Iris pigment epithelial cell (primary cell): ENCODE data around the gene TPPP2.
A peak's percentile ranks its signal among the peaks of the same experiment; 100 is the strongest.
"Not testable (repeated sequence)": the region's sequence is repeated elsewhere in the genome, so short reads cannot be mapped to it uniquely, and the experiment has no call there.

ENCODE experiments used
- DNase-seq: peaks from one replicate; pipeline ENCODE4 v3.0.0-alpha.2; 2011; ENCODE audit warnings: low read depth

Gene TPPP2

DNA sequence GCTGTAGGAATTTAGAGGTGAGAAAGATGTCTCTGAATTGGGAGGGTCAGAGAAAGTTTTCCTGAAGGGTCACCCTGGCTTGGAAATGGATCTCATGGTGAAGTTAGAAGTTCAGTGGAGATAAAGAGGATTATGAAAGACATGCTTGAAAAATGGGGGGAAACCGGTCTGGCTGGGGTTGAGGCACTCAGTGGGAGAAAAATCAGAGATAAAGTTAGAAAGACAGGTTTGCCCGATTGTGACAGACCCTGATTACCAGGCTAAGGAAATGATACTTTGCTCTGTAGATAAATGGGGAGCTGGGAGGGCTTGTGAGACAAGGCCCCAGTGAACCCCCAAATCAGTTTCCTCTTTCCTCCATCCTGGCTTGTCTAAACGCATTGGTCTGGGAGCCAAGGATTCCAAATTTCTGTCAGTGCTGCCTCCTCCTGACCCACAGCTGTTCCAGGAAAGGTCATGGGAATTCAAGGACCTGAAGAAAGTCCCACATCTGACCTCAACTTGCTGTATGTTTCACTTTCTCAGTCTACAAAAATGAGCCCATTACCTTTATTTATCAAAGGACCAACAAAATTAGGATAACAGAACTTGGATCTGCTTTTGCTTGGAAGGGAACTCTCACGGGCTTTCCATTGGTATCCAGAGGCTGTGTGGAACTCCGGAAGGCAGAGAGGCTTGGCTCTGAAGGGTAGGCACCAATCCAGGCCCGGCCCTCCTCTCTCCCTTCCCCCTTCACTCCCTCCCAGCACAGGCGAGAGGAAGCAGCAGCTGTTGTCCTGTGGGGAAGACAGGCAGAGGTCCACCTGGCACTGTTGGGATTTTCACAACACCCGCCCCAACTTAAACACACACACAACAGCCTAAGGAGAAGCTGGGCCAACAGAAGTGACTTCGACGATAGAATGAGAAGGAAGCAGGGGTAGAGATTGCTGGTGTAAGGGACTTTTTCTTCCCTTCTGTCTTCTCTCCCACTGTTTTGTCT lies 8.7 kb downstream of the TPPP2 start:
- DNase-seq = peak; percentile 23

DNA sequence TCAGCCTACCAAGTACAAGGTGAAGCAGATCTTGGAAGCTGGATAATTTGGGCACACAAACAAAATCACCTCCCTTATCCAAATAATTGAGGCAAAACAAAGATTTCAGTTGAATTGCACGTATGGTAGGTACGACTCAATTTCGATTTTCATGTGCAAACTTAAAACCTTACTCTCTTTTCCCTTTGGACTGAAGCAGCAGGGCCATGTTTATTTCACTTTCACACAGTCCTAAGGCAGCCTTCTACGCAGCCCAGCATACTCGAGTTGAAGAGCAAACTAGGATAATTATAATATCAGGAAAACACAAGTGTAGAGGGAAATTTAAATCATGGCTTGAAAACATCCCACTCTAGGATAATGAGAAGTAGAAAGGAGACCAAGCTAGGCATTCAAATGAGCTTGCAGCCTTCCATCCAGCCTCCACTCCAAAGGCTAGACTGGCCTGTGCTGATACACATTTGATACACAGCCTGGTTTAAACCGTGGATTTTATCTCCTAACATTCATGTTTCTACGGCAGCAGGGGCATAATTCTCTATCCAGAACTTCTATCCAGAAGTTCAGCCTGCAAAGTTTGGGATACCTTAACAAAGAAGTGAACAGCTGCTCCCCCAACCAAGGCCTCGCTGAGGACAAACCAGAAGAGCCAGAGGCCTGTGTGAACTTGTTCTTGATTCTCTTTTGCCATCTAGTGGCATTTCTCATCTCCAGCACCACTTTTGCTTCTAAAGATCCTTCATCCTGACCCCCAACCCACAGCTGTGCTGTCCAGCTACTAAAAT lies 9.8 kb downstream of the TPPP2 start:
- peak; percentile 65 for DNase-seq

DNA sequence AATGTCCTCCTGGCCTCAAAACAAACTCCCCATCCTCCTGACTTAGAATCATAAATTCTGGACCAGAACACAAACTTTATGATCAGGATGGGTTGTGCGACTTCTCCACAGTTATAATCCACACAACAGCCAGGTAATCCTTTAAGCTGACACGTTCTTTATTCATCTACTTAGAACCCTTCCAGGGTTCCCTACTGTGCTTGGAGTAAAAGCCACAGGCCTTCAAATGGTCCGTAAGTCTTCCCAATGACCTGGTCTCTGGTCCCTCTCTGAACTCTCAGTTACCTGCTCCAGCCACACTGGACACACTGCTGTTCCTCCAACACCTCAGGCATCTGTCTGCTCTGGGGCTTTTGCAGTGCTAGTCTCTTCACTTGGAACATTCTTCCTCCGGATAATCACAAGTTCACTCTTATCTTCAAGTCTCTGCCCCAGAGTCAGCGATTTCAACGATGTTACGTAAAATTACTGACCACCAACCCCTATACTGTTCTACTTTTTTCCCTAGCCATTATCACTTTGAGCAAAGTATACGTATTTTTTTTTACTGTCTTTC lies 10.4 kb downstream of the TPPP2 start:
- no peak for DNase-seq

DNA sequence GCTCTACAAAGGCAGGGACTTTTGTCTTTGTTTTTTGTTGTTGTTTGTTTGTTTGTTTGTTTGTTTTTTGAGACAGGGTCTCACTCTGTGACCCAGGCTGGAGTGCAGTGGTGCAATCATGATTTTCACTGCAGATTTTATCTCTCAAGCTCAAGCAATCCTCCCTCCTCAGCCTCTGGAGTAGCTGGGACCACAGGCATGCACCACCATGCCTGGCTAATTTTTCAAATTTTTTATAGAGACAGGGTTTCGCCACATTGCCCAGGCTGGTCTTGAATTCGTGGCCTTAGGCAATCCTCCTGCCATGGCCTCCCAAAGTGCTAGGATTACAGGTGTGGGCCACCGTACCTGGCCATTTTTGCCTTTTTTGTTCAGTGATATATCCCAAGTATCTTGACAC lies 10.9 kb downstream of the TPPP2 start:
- DNase-seq = not testable (repeated sequence)

DNA sequence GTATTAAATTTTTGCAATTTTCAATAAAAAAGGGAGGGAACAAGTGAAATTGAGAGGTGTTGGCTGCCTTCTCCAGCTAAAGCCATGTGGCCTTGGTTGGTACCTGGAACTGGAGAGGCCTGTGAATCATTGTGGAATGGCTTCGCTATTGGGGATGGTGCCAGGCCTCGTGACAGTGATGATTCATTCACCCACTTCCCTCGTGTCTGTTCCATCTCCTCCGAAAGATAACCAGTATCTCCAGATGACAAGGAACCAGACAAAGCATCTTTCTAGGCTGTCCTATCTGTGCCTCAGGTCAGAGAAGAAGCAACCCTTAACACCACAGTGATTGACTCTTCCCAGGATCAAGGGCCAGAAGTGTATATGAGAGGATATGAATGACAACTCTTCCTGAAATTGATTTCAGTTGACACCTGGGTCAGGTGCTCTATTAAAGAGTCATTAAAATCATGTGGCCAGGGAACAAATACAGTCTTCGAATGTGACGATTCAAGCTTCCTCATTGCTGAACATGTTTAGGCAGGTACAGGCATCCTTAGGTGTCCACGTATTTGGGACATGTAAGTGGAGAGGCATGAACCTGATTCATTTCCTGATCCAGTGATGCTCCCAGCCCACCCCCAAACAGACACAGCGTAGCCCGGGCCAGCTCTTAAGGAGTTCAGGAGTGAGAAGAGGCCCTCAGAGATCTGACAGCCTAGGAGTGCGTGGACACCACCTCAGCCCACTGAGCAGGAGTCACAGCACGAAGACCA lies 11.8 kb downstream of the TPPP2 start, which contains the start of gene RNASE7:
Gene RNASE7, plus strand, starts transcription at position 687 of the 758 bp plus-strand sequence. CDS start 631 bp downstream, outside the sequence.
- DNase-seq = peak; percentile 63

DNA sequence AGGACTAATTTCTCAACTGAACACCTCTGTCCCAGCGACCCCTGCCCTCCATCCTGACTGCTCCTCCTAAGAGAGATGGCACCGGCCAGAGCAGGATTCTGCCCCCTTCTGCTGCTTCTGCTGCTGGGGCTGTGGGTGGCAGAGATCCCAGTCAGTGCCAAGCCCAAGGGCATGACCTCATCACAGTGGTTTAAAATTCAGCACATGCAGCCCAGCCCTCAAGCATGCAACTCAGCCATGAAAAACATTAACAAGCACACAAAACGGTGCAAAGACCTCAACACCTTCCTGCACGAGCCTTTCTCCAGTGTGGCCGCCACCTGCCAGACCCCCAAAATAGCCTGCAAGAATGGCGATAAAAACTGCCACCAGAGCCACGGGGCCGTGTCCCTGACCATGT lies 12.9 kb downstream of the TPPP2 start:
- DNase-seq = no peak

DNA sequence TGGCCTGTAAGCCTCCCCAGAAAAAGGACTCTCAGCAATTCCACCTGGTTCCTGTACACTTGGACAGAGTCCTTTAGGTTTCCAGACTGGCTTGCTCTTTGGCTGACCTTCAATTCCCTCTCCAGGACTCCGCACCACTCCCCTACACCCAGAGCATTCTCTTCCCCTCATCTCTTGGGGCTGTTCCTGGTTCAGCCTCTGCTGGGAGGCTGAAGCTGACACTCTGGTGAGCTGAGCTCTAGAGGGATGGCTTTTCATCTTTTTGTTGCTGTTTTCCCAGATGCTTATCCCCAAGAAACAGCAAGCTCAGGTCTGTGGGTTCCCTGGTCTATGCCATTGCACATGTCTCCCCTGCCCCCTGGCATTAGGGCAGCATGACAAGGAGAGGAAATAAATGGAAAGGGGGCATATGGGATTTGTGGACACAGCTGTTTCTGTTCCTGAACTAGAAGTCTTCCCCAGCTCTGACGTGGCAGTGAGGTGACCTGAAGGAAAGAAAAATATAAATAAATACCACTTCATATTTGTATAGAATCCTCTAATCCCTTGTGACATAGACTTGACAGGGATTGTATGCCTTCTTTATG lies 13.5 kb downstream of the TPPP2 start:
- DNase-seq = no peak

DNA sequence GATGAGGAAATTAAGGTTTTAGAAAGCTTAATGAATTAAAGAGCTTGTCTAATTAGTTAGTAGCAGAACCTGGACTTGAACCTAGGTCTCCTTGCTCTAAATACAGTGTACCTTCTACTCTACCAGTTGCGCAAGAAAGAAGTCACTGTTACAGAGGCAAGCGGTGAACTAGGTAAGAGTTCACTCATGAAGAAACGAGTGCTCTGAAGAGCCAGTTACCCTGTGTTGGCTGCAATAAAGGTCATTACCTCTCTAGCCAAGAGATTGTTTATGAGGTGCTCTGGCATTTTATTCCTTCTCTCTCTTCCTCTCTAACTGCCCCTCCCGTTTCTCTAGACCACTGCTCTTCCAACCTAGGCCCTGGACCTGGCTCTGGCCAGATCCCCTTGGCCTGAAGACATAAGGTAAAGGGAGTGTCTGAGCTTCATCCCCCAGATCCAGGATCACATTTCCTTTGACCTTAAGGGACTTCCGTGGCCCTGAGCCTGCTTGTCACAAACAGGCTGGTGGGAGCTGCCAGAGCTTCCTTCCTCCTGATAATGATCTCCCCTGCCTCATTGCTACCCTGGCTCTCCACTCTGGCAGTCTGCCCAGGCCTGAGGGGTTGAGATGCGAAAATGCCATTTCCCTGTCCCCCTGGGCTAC lies 14.1 kb downstream of the TPPP2 start:
- DNase-seq = no peak

DNA sequence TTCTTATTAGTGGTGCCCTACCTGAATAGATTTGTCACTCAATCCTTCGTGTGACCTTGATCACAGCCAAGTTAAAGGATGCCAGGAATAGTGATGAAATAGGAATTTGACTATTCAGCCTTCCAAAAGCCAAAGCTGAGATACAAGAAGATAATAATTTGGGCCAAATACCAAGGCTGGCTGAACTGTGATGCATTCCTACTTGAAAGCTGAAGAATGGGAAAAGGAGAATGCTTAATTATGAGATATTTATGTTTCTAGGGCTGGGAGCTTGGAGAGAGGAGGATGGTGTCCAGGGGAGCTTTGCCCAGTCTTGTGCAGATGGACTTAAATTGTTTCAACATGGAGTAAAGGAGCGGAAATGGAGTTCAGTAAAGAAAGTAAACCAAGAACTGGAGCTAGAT lies 17.4 kb downstream of the TPPP2 start:
- DNase-seq = no peak

DNA sequence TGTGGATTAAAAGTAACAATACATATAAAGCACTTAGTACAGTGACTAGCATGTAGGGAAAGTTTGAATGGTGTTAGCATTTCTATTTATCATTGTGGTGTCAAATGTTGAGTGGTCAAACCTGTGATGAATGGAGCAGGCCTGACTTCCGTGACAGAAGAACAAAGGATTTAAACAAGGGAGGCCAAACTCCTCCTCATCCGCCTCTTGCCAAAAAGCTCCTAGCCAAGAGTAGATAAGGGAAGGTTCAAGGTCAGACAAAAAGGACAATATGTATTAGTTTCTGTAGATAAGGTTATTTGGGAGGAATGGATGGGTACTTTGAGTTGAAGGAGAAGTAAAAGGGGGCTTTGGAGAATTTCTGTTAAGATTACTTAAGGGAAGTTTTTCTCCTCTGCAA lies 18.6 kb downstream of the TPPP2 start:
- DNase-seq = no peak

DNA sequence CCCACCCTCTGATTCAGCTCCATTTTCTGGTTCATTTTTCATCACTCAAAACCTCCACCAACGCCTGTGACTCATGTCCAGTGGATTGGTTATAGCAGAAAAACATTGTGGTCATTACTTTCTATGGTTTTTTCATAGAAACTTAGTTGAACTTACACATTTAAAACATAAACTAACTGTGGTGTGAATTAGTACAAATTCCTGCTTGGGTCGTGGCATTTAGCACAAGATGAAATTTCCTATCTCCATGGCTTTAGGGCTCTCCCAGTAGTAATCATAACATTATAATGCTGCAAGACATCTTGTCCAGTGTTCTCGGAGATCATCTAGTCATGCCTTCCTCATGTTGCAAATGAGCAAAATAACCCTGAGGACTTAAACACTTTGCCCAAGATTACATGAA lies 19.3 kb downstream of the TPPP2 start:
- DNase-seq = peak; percentile 59

DNA sequence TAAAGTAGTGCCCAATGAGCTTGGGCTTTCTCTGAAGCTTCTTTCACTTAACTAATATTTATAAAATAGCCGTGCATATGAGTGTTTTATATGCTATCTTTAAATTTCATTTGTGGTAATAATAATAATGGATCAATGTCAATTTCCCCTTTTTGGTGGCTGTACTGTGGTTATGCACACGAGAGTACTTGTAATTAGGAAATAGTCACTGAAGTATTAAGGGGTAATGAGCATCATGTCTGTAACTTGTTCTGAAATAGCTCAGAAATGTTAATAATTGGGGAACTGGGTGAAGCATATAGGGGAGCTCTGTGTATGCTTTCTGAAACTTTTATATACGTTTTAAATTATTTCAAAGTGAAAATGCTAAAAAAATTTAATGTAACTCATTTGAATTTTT lies 20.6 kb downstream of the TPPP2 start:
- DNase-seq = no peak

DNA sequence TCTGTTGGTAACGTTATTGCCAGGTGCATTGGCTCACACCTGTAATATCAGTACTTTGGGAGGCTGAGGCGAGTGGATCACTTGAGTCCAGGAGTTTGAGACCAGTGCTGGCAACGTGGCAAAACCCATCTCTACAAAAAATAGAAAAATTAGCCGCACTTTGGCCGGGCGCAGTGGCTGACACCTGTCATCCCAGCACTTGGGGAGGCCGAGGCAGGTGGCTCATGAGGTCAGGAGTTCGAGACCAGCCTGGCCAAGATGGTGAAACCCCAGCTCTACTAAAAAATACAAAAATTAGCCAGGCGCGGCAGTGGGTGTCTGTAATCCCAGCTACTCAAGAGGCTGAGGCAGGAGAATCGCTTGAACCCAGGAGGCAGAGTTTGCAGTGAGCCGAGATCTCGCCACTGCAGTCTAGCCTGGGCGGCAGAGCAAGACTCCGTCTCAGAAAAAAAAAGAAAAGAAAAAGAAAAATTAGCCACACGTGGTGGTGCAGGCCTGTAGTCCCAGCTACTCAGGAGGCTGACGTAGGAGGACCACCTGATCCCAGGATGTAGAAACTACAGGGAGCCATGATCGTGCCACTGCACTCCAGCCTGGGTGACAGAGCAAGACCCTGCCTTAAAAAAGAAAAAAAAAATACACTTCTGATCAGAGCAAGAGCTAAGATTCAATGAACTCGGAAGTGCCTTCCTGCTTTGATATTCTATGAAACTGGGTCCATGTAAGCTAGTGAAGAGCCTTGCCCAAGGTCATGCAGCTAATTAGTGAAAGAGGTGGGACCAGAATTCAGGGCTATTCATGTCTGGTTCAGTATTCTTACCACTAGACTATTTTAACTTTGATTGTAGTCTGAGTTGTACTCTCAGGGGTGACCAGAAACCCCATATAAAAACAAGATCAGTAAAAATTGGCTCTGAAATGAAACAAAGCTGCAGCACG lies 23.4 kb downstream of the TPPP2 start:
- no peak for DNase-seq

DNA sequence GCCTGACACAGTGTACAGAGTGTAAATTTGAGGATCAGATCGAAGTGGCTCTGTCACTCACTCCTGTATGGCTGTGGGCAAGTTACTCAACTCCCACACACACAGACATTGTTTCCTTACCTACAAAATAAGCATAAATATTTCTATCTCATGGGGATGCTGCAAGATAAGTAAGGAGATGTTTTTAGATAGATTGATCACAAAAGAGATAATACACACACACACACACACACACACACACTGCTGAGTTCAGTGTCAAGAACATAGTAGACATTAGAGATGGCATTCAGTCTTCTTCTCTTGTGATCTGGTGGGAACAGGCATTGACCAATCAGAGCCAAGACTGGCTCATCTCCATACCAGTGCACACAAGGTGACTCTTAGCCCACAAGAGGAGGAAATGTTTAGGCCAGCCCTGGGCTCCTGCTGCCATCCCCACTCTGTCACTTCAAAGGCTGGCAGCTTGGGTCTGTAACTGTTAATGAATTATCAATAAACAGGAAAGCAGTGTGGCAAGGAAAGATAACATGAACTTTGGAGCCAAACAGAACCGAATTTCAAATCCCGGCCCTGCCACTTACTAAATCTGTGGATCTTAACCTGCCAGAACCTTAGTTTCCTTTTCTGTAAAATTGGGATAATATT lies 24.2 kb downstream of the TPPP2 start:
- DNase-seq = no peak

DNA sequence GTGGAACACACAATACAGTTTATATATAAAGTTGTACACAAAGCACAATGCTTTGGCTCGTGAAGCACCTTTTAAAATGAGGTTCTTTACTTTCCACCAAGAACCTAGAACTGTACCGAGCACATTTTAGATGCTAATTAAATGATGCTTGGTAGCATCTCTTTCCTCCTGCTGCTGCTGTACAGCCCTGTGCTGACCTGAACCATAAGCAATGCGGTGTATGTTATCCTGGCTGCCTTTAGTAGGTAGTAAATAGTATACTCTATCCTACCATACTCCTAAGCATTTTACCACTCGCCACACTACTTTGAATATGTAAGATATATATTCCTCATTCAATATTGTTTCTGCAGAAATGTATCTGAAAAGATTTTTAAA lies 24.7 kb downstream of the TPPP2 start:
- no peak for DNase-seq

DNA sequence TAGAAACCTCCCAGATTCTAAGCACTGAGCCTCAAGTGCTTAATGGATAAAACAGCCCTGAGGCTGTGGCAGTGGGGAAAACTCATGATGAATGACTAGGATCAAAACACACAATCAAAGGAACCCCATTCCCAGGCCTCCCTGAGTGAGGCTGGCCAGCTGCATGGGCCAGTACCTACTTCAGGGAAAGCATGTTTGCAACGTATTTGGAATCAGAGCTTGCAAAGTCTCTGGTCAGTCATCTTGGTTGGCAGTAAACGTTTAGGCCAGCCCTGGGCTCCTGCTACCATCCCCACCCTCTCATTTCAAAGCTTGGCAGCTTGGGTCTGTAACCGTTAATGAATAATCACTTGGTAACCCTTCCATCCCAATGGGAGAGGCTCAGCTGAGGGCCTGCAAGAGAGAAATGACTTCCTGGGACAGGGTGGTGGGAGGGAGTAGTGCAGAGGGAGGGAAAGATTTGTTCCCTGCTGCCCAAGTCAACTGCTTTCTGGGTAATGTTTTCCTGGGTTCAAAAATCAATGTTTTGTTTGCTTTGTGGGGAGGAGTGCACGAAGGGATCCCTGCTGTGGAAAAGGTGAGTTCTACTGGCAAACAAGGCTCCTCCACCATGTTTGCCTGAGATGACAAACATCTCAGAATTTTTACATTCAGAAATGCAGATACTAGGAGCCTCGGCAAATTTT lies 25.6 kb downstream of the TPPP2 start:
- DNase-seq = no peak

DNA sequence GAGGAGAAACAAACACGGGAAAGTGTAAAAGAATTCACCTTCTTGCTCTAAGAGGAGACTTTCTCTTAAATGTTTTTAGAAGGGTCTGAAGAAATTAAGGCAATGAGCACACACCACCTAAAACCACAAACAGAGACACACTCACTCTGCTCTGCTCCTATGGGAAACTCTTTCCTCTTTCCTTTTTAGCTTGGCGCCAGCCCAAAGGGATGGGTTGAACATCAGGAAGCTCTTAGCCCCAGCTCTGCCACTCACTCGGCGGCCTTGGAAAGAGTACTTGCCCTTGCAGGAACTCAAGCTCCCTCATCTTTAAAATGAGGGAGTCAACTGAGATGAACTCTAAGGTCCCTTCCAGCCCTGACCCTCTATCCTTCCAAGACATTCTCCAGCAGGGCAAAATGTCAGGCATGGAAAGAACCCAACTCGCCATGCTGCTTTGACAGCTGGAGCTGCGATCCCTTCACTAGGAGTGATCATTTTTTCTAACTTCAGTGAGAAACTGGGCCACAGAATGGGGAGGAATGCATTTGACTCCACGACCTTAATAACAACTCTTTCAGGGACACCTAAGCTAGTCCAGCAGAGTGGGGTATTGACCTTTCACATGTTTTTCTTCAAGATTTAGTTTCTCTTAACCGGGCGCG lies 26.6 kb downstream of the TPPP2 start:
- DNase-seq = no peak
